MM.1S (cell line): Measurements from ENCODE around the gene MRPS7.

Experiments used
- CTCF ChIP-seq: fragments of 300-600 bp; sonication (generic); IDR thresholded peaks from 2 replicates; pipeline ENCODE4 v1.5.1; 2016; ENCODE audit warnings: antibody characterized with exemption, low read length, mixed read lengths
- EZH2phosphoT487 ChIP-seq: fragments of 300-600 bp; sonication (generic); IDR thresholded peaks from 2 replicates; pipeline ENCODE4 v1.6.1; 2018; ENCODE audit warnings: antibody characterized with exemption, low read length

DNA sequence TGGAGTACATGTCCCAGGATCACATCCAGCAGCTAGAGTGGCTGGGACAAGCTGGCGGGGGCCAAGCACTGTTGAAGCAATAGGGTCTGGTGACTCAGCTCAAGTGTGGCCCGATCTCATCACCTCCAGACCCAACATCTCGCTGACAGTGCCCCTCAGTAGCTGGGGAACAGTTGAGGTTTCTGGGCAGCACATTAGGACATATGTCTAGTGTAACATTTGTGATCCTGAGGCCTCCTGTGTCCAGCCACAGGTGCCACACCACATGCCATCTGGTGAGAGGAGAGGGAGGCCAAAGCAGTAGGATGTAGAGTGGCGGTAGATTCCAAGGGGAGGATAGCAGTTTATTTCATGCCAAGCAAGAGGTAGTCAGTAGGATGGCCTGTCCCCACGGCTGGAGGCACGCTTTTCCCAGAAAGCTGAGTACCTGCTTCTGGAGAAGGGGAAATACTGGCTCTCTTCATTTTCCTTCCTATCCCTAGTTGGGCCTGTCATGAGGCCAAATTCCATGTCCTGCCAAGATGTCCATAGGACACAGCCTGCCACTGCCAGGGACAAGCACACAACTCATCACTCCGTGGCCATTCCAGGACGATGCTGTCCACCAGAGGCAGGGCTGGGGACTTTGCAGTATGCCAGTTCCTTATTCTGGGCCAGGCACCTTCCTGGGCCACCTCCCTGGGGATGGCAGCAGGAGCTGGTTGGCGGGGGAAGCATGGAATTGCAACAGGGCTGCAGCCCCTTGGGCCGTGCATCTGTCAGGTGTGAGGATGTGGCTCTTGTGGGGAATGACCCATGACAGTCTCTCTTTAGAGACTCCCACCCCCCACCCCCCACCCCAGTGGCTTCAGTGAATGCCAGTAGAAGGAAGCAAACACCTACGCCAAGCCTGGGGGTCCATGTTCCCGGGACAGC lies 24.3 kb upstream of the MRPS7 start:
- no peak for TF ChIP-seq CTCF
- no peak for TF ChIP-seq EZH2phosphoT487
